OCI-LY7 (cell line): Measurements from ENCODE around the gene ADAMTSL4. TPM values are rescaled to one million over a fixed set of nuclear protein-coding genes. Genes with fewer than 3 reads are reported as not detected.

Experiments
- BruUV-seq: library from RNA; stranded (reverse); fragments of 400-500 nt; replicated peaks from 2 replicates; lab custom pipeline; 2021; lab: Mats Ljungman, UMichigan
- CTCF ChIA-PET: fragments of 300-600 bp; sonication (Branson Sonifier 250); formaldehyde crosslinking; loops from one replicate; lab custom pipeline; 2022; ENCODE audit warnings: antibody characterized with exemption; ENCODE audit not compliant: unreplicated experiment; lab: Charles Lee
- POLR2A ChIA-PET: fragments of 300-600 bp; sonication (Branson Sonifier 250); formaldehyde crosslinking; loops from one replicate; lab custom pipeline; 2022; ENCODE audit warnings: antibody characterized with exemption; lab: Charles Lee
- DNase-seq: peaks from one replicate; pipeline ENCODE4 v3.0.0-alpha.2; 2015; ENCODE audit warnings: low spot score
- H2AFZ ChIP-seq: fragments of 200-600 bp; sonication (generic), shearing (Covaris generic); 2 replicates; pipeline ENCODE4 v1.6.1; 2014; ENCODE audit warnings: mild to moderate bottlenecking, antibody characterized with exemption, low read length, moderate library complexity
- H3K27ac ChIP-seq: fragments of 200-600 bp; sonication (generic); 2 replicates; pipeline ENCODE4 v1.5.1; 2014; ENCODE audit warnings: mixed run types, low read depth, mild to moderate bottlenecking, moderate library complexity, low read length, inconsistent platforms; ENCODE audit not compliant: poor library complexity, severe bottlenecking
- H3K36me3 ChIP-seq: fragments of 200-600 bp; sonication (generic); 2 replicates; pipeline ENCODE4 v1.6.1; 2014; ENCODE audit warnings: mild to moderate bottlenecking, antibody characterized with exemption, low read length, moderate library complexity, mixed read lengths; ENCODE audit not compliant: insufficient read depth
- H3K4me1 ChIP-seq: fragments of 200-600 bp; sonication (generic); 2 replicates; pipeline ENCODE4 v1.5.1; 2014; ENCODE audit warnings: mild to moderate bottlenecking, low read length; ENCODE audit not compliant: insufficient read depth, poor library complexity, severe bottlenecking
- H3K4me2 ChIP-seq: fragments of 200-600 bp; sonication (generic); 2 replicates; pipeline ENCODE4 v1.6.1; 2014; ENCODE audit warnings: mild to moderate bottlenecking, low read length
- H3K4me3 ChIP-seq: fragments of 200-600 bp; sonication (generic); 2 replicates; pipeline ENCODE4 v1.5.1; 2014; ENCODE audit warnings: mild to moderate bottlenecking, low read depth, low read length; ENCODE audit not compliant: poor library complexity, severe bottlenecking
- H3K79me2 ChIP-seq: fragments of 200-600 bp; sonication (generic); 2 replicates; pipeline ENCODE4 v1.6.1; 2016; ENCODE audit warnings: low read depth, mild to moderate bottlenecking, low read length, moderate library complexity, mixed read lengths; ENCODE audit not compliant: insufficient read depth
- H3K9me2 ChIP-seq: fragments of 200-600 bp; sonication (generic); 2 replicates; pipeline ENCODE4 v1.6.1; 2016; ENCODE audit warnings: mild to moderate bottlenecking, low read length, mixed read lengths; ENCODE audit not compliant: insufficient read depth
- H3K9me3 ChIP-seq: fragments of 200-600 bp; sonication (generic); 2 replicates; pipeline ENCODE4 v1.6.1; 2014; ENCODE audit warnings: mild to moderate bottlenecking, mixed run types, low read length, mixed read lengths
- H4K20me1 ChIP-seq: fragments of 200-600 bp; sonication (generic); 2 replicates; pipeline ENCODE4 v1.6.1; 2014; ENCODE audit warnings: mild to moderate bottlenecking, antibody characterized with exemption, low read length, moderate library complexity, mixed read lengths; ENCODE audit not compliant: insufficient read depth
- CTCF ChIP-seq: fragments of 200-600 bp; sonication (generic); conservative IDR thresholded peaks from 2 replicates; pipeline ENCODE4 v1.5.1; 2014; ENCODE audit warnings: mild to moderate bottlenecking, antibody characterized with exemption, low read length, moderate library complexity, mixed read lengths
- EZH2phosphoT487 ChIP-seq: fragments of 200-600 bp; sonication (generic); IDR thresholded peaks from 2 replicates; pipeline ENCODE4 v1.6.1; 2018; ENCODE audit warnings: low read depth, borderline replicate concordance, mild to moderate bottlenecking, mixed run types, antibody characterized with exemption, low read length, moderate library complexity, mixed read lengths
- intact Hi-C: fragments of 100-400 bp; cut with micrococcal nuclease; formaldehyde crosslinking; loops from one replicate; pipeline ENCODE4 v1.10.0; 2022; ENCODE audit not compliant: unreplicated experiment
- total RNA-seq, 2 experiments: library from RNA; depleted of rRNA in 1 of 2; stranded (reverse); fragments of >200 nt in 1 of 2; shearing (Covaris generic) in 1 of 2; gene quantifications; 2 replicates each; pipeline ENCODE4 v1.2.3, GENCODE V29; 2014 to 2022

The ADAMTSL4 gene
- total RNA-seq, 2 experiments from 2014 or later: not detected

GRCh38 chr1:150561254-150561973, 12.2 kb downstream of the ADAMTSL4 start:
- Histone ChIP-seq H3K4me1 (peaks cover 66% of the 10 kb centered on the region), H3K27ac (peak overlapping the region; percentile 99), H3K9me2 (no peaks in the 10 kb centered on the region), H2AFZ (peak overlapping the region; percentile 56; the same call in 1 of the 2 replicates), H3K9me3 (no peaks in the 10 kb centered on the region), H3K36me3 (no peaks in the 10 kb centered on the region), H3K79me2 (peaks cover 19% of the 10 kb centered on the region; the same call in 1 of the 2 replicates), H4K20me1 (no peaks in the 10 kb centered on the region), H3K4me3 (peak overlapping the region; percentile 74), H3K4me2 (peak overlapping the region; percentile 97)
- POLR2A ChIA-PET: interaction anchor here (0.7 to 10.5 kb wide), 14 partner anchors 12 to 445 kb away, joined by 3 to 260 read pairs (median 4); partner anchors contain the start of genes ENSA, MCL1, SETDB1 and TARS2
- DNase-seq: peak; percentile 76
- CTCF ChIA-PET: interaction anchor here (0.6 to 3.0 kb wide), 12 partner anchors 9 to 436 kb away, joined by 3 to 13 read pairs (median 4); partner anchors contain the start of genes ENSA and MCL1
- BruUV-seq: no TSS peak
- intact Hi-C loops: loop anchor here (1.0 to 10.0 kb wide), 8 partner anchors 60 to 413 kb away; partner anchors contain the start of genes ARNT, CERS2, CTSS and GOLPH3L
- TF ChIP-seq CTCF: peak; percentile 50; the same call in 1 of the 2 replicates
- no peak for TF ChIP-seq EZH2phosphoT487

GRCh38 chr1:150561974-150562445, 12.8 kb downstream of the ADAMTSL4 start:
- Histone ChIP-seq H3K27ac (peak overlapping the region; percentile 99), H3K79me2 (peaks cover 25% of the 10 kb centered on the region; the same call in 1 of the 2 replicates), H3K4me1 (peaks cover 72% of the 10 kb centered on the region), H3K4me2 (peak overlapping the region; percentile 97), H3K4me3 (peak overlapping the region; percentile 74), H4K20me1 (no peaks in the 10 kb centered on the region), H2AFZ (peak overlapping the region; percentile 56; the same call in 1 of the 2 replicates), H3K9me3 (no peaks in the 10 kb centered on the region), H3K36me3 (no peaks in the 10 kb centered on the region), H3K9me2 (no peaks in the 10 kb centered on the region)
- no TSS peak for BruUV-seq
- intact Hi-C loops: loop anchor here (1.0 to 10.0 kb wide), 8 partner anchors 59 to 413 kb away; partner anchors contain the start of genes ARNT, CERS2, CTSS and GOLPH3L
- CTCF ChIA-PET: interaction anchor here (0.8 to 3.0 kb wide), 5 partner anchors 15 to 360 kb away, joined by 3 to 12 read pairs (median 5); partner anchors contain the start of gene MCL1
- TF ChIP-seq CTCF (no peak), EZH2phosphoT487 (no peak)
- DNase-seq: peak; percentile 83
- POLR2A ChIA-PET: interaction anchor here (0.8 to 10.5 kb wide), 9 partner anchors 14 to 364 kb away, joined by 3 to 260 read pairs (median 5); partner anchors contain the start of genes ENSA, GOLPH3L, MCL1 and SETDB1
